RPMI8226 (cell line): ENCODE measurements around the gene PAQR9.

Experiments used
- DNase-seq: peaks from one replicate; pipeline ENCODE4 v3.0.0-alpha.2; 2015

The PAQR9 gene

DNA sequence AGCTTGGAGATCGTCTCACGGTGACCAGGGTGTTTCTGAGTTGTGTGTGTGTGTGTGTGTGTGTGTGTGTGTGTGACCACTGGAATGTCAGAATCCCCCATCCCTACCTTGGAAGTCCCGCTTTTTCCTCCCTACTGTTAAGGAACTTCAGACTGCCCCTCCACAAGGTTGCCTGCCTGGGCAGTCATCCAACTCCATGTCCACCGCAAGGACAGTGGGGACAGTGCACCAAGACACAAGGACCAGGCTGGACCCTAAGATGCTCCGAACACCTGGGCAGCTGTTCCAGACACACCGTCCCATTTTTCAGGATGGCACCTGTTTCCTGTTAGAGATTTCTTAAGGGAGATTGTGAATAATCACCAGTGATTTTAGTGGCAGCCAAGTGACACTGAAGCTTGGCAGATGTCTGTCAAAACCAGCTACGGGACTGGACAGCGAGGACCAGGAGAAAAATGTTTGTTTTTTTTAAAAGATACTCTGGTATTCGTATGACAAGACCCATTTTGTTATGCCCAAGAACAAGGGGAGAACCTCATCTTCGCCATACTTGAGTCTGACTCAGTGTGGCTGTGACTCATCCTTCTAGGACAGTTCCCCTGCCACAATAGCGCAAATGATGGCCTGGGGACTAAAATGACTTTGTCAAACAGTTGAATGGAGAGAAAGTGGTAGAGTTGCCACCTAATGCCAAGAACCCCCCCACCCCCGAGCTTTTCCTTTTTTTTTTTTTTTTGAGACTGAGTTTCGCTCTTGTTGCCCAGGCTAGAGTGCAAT, 15.5 kb downstream of the PAQR9 start:
- DNase-seq = no peak

GRCh38 chr3:142947352-142947751, 16.1 kb downstream of the PAQR9 start:
- no peak for DNase-seq

DNA sequence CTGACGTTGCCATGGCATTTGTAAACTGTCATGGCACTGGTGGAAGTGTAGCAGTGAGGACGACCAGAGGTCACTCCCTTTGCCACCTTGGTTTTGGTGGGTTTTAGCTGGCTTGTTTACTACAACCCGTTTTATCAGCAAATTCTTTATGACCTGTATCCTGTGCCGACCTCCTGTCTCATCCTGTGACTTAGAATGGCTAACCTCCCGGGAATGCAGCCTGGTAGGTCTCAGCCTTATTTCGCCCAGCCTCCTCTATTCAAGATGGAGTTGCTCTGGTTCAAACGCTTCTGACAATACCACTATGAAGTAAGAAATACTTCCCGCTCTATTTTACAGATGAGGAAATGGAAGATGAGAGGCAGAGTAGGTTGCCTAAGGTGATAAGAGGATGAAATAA, 16.6 kb downstream of the PAQR9 start:
- no peak for DNase-seq

- no peak for DNase-seq
Measured at GRCh38 chr3:142945023-142945422, 18.5 kb downstream of the PAQR9 start.

GRCh38 chr3:142944342-142944741, 19.1 kb downstream of the PAQR9 start:
- no peak for DNase-seq

GRCh38 chr3:142943870-142944269, 19.6 kb downstream of the PAQR9 start:
- DNase-seq = no peak

- no peak for DNase-seq
Measured at GRCh38 chr3:142943349-142943748, 20.1 kb downstream of the PAQR9 start.

- no peak for DNase-seq
Measured at GRCh38 chr3:142941373-142942123, 21.9 kb downstream of the PAQR9 start.

DNA sequence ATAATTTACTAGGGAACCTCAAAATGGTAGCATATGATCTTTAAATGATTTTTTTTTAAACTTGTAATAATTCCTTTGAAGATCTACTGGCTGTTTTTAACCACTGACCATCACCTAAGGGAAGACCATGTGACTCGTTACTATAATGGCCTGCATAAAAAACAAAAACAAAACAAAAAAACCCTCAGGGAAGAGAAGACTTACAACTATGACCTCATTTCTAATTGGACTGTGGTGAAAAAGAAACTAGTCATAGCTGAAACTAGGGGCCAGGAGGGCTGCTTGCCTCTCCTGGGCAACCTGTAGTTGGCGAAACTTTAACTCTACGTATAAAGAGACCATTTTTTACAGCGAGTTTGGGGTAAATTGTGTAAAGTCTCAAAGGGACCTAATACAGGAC, 23.0 kb downstream of the PAQR9 start:
- DNase-seq = no peak

DNA sequence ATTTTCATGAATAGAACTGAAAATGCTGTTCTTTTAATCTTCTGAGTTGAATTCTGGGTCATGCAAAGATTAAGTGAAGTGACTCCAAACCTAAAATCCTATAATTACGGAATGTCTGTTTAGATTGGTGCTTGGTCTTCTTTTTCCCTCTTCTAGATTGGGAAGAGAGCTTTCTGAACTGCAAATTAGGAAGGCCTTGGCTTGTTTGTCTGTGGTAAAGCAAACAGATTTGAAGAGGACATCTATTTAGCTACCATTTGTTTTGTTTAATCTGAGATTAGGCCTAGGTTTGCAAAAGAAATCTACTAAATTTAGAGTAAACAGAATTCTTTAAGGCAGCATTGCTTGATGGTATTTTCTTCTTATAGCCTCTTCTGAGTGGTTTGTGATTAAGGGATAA, 23.5 kb downstream of the PAQR9 start:
- no peak for DNase-seq

GRCh38 chr3:142935963-142936362, 27.5 kb downstream of the PAQR9 start:
- no peak for DNase-seq

GRCh38 chr3:142934887-142935269, 28.6 kb downstream of the PAQR9 start:
- no peak for DNase-seq

DNA sequence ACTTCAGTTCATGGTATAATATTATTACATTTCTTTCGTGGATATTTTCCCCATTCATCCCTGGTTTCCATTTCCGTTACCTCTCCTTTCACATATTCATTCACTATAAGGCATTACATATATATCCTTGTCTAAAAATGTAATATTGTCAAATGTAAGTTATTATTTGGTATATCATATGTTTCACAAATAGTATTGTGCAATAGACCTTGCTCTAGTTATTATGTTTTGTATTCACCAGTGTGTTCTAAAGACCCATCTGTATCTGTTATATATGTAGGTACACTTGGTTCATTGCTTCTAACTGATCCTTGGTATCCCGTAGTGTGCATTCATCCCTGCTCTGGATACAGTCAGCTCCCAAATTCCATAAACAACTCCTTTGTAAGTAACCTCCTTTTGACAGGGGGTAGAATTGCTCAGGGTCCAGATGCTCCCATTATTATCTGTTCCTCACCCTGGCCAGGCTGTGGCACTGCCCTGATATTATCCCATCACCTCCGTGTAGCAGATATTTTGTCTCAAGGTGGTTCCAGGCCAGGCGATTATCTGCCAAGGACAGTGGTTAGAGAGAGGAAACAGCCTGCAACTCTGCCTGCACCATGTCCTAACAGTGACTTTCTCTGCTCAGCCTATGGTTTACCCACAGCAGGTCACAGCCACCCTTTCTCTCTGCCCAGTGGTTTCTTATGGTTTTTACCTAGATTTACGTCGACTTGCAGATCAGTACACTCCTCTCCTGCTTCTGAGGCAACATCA, 29.2 kb downstream of the PAQR9 start:
- DNase-seq = no peak

DNA sequence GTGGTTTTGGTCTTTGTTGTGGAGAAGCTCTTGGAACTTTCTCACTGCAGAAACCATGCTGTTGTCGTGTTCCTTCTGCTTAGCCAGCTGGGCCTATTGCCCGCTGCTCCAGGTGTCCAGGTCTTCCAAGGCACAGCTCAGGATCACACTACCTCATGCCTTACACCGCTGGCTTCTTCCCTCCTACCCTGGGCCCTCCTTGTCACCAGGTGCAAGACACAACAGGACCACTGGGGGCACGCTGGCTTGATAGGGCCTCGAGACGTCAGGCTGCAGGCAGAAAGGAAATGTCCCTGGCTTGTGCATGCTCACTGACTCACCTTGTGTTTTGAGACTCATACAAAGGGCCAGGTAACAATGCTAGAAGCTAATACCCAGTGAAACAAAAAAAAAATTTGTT, 32.3 kb downstream of the PAQR9 start:
- DNase-seq = peak; percentile 59

DNA sequence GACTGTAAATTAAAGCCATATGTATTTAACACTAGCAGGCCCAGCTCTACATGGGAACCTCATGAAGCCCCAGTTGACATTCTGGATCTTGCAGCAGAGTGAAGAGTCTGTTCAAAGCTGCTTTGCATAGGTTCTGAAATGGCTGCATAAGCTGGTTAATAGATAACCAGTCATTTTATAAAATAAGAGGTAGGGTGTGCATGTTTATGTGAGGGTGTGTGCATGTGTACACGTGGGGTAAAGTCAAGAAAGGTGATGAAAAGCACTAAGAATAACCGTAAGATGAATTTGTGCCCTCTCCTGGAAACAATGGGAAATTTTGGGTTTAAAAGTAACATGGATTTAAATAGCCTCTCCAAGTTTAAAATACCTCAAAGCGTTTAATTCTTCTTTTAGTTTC, 33.0 kb downstream of the PAQR9 start:
- DNase-seq = no peak

- DNase-seq = no peak
Measured at GRCh38 chr3:142929890-142930289, 33.6 kb downstream of the PAQR9 start.

DNA sequence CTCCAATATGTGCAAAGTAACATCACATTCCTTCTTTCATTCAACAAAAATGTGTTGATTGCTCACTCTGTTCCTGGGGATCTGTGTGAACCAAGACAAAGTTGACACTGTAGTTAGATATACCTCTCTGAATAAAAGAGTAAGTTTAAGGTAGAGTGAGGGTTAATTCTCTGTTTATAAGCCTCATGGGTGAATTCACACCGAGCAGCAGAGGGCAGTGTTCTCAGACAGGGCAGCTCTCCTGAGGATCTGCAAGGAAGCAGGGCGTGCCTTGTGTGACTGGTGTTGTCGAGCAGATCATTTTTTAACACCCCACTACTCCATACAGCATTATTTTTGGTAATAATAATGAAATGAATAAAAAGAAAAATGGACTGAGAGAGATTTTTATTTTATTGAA, 34.4 kb downstream of the PAQR9 start:
- peak; percentile 72 for DNase-seq

DNA sequence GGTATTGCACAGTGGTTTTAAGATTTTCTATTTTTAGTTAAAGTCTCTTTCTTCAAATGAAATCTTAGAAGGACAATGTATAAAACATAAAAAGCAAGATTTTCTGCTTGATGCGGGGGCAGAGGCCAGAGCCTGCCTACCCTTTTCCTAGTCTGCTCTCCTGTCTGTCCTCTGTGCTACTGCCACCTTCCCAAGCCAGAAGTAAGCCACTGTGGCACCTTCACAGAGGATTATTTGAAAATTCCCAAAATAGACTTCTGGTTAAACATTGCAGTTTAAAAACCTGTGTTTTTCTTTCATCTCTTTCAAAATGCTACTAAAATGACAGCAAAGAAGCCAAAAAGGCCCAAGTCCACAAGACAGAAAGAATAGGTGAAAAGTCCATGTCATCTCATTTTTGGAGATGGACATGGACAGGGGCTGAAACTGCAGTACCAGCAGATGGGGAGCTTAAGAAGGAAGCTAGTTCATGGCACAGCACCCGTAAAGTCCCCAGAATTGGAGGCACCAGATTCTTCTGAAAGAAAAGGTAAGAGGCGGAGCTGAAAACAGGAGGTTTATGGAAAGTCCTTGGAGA, 37.0 kb downstream of the PAQR9 start:
- no peak for DNase-seq

DNA sequence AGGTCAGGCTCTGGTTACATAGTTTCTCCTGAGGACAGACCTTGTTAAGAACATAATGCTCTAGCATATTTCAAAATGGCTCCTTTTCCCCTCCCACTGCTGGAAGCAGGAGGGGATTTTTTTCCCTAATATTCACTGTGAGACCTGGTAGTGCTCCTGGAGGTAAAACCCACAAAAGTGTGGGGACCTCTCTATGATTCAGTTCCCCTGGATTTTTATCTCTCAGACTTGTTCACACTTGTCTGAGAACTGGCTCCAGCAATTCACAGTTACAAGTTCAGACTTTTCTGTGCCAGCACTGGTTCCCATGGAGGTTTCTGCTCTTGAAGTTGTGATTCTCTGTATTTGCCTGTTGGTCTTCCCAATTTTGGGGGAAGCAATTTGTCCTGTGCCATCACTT, 38.3 kb downstream of the PAQR9 start:
- DNase-seq = no peak

DNA sequence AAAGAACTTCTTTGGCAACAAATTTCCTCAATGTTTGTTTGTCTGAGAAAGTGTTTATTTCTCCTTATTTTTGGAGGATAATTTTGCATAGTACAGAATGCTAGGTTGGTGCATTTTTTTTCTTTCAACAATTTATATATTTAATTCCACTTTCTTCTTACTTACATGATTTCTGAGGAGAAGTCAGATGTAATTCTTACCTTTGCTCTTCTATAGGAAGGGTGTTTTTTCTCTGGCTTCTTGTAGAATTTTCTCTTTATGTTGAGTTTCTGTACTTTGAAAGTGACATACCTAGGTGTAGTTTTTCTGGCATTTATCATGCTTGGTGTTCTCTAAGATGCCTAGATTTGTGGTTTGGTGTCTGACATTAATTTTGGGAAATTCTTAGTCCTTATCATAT, 39.8 kb downstream of the PAQR9 start:
- no peak for DNase-seq

GRCh38 chr3:142916605-142917004, 46.9 kb downstream of the PAQR9 start:
- no peak for DNase-seq

DNA sequence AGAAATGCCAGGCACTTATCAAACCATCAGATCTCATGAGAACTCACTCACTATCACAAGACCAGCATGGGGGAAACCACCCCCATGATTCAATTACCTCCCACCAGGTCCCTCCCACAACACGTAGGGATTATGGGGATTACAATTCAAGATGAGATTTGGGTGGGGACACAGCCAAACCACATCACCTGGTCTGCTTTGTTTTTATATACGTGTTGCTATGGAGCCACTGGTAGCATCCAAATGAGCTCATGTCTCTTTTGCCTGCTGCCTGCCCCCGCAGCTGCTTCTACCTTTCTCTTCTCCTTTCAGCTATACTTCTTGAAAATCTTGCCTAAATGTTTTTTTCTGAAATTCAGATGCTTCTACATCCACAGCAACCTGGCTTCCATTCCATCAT, 47.8 kb downstream of the PAQR9 start:
- no peak for DNase-seq

- no peak for DNase-seq
Measured at GRCh38 chr3:142914286-142914811, 49.1 kb downstream of the PAQR9 start.
